K562 (cell line): ENCODE data around the gene PELI2.

Source experiments
- AFF4 ChIP-seq: sonication (generic); formaldehyde crosslinking; IDR thresholded peaks from 2 replicates; pipeline ENCODE4 v1.8.0; 2023; ENCODE audit warnings: mild to moderate bottlenecking, missing genetic modification reagents
- ARHGAP35 ChIP-seq: fragments of 450-650 bp; IDR thresholded peaks from 2 replicates; pipeline ENCODE4 v1.6.1; 2018; ENCODE audit not compliant: partially characterized antibody
- CTCF ChIP-seq, 3 experiments: IDR thresholded peaks in 2 of 3; conservative IDR thresholded peaks in 1 of 3; 2 replicates each; pipeline ENCODE4 v1.5.1; 2011 to 2012; ENCODE audit warnings: low read length in 3 of 3, mild to moderate bottlenecking in 3 of 3, control low read depth in 2 of 3, improper control_type of control experiment in 1 of 3, inconsistent platforms in 1 of 3, low read depth in 1 of 3, mixed read lengths in 1 of 3, moderate library complexity in 1 of 3; ENCODE audit not compliant: insufficient read depth in 2 of 3
- DPF2 ChIP-seq: fragments of 450-650 bp; IDR thresholded peaks from 2 replicates; pipeline ENCODE4 v1.6.1; 2016
- FOXK2 ChIP-seq, 2 experiments: fragments of 450-650 bp; IDR thresholded peaks in 1 of 2; conservative IDR thresholded peaks in 1 of 2; 2 replicates each; pipeline ENCODE4 v1.6.1; 2016; ENCODE audit warnings: low read depth in 2 of 2, mild to moderate bottlenecking in 1 of 2
- FUS ChIP-seq: fragments of 200-400 bp; formaldehyde crosslinking; optimal IDR thresholded peaks from 2 replicates; pipeline ENCODE3; 2017; ENCODE audit warnings: low read depth, low read length
- PATZ1 ChIP-seq: fragments of 250-450 bp; sonication (Bioruptor Pico); IDR thresholded peaks from 2 replicates; pipeline ENCODE4 v1.5.0; 2020; ENCODE audit warnings: mild to moderate bottlenecking, borderline replicate concordance
- TEAD4 ChIP-seq, 2 experiments: sonication (generic) in 1 of 2; formaldehyde crosslinking in 1 of 2; IDR thresholded peaks; 2 replicates each; pipeline versions ENCODE4 v1.6.1 to v1.8.0; 2012 to 2022; ENCODE audit warnings: borderline replicate concordance in 1 of 2, inconsistent platforms in 1 of 2, low read length in 1 of 2, mild to moderate bottlenecking in 1 of 2, missing genetic modification reagents in 1 of 2
- ZBTB8A ChIP-seq: fragments of 450-650 bp; IDR thresholded peaks from 2 replicates; pipeline ENCODE4 v1.6.1; 2018; ENCODE audit warnings: mild to moderate bottlenecking, moderate library complexity; ENCODE audit not compliant: partially characterized antibody
- ZNF609 ChIP-seq: sonication (generic); formaldehyde crosslinking; IDR thresholded peaks from 2 replicates; pipeline ENCODE4 v1.8.1; 2023; ENCODE audit warnings: missing genetic modification reagents, mild to moderate bottlenecking, borderline replicate concordance
- ZZZ3 ChIP-seq: fragments of 450-650 bp; IDR thresholded peaks from 2 replicates; pipeline ENCODE4 v1.6.1; 2016; ENCODE audit warnings: antibody characterized with exemption, mild to moderate bottlenecking, moderate library complexity

GRCh38 chr14:56145965-56146364 lies 27.8 kb downstream of the PELI2 start:
- no peak for TF ChIP-seq AFF4 (CRISPR knock-in tag)
- TF ChIP-seq ARHGAP35: no peak
- no peak for TF ChIP-seq CTCF (IDR thresholded peaks at IDR 0.05 in 2 of 3, conservative IDR thresholded peaks at IDR 0.05 in 1 of 3; ENCODE audit: insufficient read depth in 2 of 3, low read depth in 1 of 3, low read length in 3 of 3)
- TF ChIP-seq ZBTB8A: no peak
- no peak for TF ChIP-seq PATZ1 (CRISPR knock-in tag)
- TF ChIP-seq FOXK2 (conservative IDR thresholded peaks at IDR 0.05 in 1 of 2, IDR thresholded peaks at IDR 0.05 in 1 of 2; ENCODE audit: low read depth in 2 of 2): no peak
- TF ChIP-seq TEAD4 (IDR thresholded peaks at IDR 0.05; ENCODE audit: low read length): no peak
- no peak for TF ChIP-seq TEAD4 (CRISPR knock-in tag; IDR thresholded peaks at IDR 0.05; ENCODE audit: borderline replicate concordance)
- no peak for TF ChIP-seq FUS
- TF ChIP-seq ZNF609 (CRISPR knock-in tag): no peak
- no peak for TF ChIP-seq ZZZ3
- TF ChIP-seq DPF2: no peak
